PC-3 (cell line): ENCODE results near the gene SLMAP.

Experiments used
- CTCF ChIP-seq: fragments of 300-600 bp; sonication (generic); conservative IDR thresholded peaks from 2 replicates; pipeline ENCODE4 v1.5.1; 2017; ENCODE audit warnings: antibody characterized with exemption, low read depth, mild to moderate bottlenecking, low read length
- EZH2 ChIP-seq: fragments of 300-600 bp; sonication (generic); IDR thresholded peaks from one replicate; pipeline ENCODE4 v1.6.1; 2017; ENCODE audit warnings: antibody characterized with exemption, mild to moderate bottlenecking, low read length; ENCODE audit not compliant: unreplicated experiment
- EZH2phosphoT487 ChIP-seq: fragments of 300-600 bp; sonication (generic); IDR thresholded peaks from 2 replicates; pipeline ENCODE4 v1.6.1; 2018; ENCODE audit warnings: mild to moderate bottlenecking, antibody characterized with exemption, low read length, borderline replicate concordance

- TF ChIP-seq CTCF (no peak), EZH2 (no peak), EZH2phosphoT487 (no peak)
These were observed 77.7 kb downstream of the SLMAP start for GRCh38 chr3:57833763-57834162.
